NCI-H2196 treated with DMSO at 0.1 percent for 48 hours (cell line): ENCODE results near the gene CYP11A1.

Experiments
- DNase-seq: peaks from one replicate; lab custom pipeline; 2025; ENCODE audit not compliant: unreplicated experiment; lab: John Stamatoyannopoulos, UW

The CYP11A1 gene

GRCh38 chr15:74306781-74307217 is 60.6 kb downstream of the CYP11A1 start:
- no peak for DNase-seq

DNA sequence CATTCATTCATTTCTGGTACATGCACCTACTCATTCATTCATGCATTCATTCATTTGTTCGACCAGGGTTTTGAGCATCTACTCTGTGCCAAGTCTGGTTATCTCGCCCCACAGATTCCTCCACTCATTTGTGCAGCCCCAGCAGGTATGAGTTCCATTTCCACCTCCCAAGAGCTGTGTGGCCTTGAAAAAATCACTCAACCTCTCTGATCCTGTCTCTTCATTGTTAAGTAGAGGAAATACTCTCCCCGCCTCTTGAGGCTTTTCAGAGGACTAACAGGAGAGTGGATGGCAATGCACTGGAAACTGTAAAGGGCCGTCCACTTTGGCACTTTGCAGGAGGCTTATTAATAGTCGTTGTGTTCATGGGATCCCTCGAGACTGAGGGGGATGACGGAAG is 61.8 kb downstream of the CYP11A1 start:
- no peak for DNase-seq

GRCh38 chr15:74304431-74304830 is 63.0 kb downstream of the CYP11A1 start:
- no peak for DNase-seq

DNA sequence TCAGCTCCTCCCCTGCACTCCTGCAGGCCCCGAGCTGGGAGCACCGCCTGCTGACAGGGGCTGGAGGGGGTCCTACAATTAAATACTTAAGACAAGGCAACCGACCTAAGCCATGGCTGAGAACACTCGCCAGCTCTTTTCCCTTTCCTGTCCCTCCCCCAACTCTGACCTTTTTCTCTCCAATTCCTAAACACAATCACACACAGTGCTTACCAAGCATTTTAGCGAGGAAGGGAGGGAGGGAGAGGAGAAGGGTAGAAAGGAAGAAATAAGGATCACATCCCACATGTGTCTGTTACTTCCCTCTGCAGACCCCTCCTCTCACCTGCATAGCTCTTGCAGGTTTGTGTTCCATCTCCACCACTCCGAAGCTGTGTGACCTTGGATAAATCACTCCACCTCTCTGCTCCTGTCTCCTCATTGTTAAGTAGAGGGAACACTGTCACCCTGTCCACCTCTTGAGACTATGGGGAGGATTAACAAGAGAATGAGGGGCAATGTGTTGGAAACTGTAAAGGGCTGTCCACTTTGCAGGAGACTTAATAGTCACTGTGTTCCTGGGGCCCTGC is 63.6 kb downstream of the CYP11A1 start:
- DNase-seq, result no peak

DNA sequence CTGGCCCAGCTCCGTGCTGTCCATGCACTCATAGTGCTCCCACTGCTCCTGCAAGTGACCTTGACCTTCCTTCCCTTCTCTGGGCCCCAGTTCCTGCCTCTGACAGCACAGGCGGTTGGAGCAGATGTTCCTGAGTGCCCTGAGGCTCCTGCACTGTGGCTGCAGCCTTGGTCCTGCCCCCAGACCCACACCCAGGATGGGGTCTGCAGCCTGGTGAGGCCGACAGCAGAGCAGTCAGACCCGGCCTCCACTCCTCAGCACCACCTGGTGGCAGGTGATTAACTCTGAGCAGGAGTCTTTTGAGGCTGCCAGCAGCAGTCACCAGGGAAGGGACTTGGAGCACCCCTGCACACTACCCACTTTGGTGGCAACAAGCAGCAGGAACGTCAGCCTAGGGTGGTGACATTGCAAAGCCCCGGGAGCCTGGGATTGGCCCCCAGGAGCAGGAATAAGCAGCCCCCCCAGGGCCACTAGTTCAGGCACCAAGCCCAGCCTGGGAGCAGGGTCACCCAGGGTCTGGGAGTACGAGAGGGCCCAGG is 64.6 kb downstream of the CYP11A1 start:
- peak; percentile 24 for DNase-seq

DNA sequence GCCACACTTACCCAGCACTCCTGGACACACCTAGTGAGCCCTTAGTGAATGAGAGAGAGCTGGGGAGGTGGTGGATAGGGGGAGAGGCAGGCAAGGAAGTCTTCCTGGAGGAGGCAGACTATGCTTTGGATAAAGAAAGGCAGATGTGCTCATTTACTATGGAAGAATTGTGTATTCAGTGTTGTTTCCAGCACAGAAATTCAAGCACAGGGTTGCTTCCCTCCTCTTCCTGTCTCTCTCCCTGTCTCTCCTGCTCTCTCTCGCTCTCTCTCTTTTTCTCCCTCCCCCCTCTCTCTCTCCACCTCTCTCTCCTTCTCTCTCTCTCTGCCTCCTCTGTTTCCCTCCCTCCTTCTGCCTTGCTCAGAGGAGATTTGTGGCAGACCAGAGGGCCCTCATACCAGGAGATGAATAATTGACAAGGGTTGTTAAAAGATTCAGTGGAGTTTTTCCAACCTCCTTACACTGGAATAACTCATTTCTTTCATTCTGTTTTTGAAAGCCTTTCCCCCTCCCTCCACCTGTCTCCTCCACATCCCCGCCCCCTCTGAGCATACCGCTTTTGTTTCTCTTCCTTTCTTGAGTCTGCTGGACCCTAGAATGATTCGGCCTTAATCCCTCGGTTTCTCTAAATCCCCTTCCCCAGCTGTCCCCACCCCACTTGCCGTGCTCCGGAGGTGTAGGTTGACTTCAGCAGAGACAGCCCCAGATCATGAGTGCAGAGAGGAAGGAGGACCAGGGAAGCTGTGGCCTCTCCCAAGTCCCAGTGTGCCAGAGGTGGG is 65.7 kb downstream of the CYP11A1 start:
- DNase-seq, result no peak

- DNase-seq, result no peak
Observed at GRCh38 chr15:74300057-74300795, 67.2 kb downstream of the CYP11A1 start.

DNA sequence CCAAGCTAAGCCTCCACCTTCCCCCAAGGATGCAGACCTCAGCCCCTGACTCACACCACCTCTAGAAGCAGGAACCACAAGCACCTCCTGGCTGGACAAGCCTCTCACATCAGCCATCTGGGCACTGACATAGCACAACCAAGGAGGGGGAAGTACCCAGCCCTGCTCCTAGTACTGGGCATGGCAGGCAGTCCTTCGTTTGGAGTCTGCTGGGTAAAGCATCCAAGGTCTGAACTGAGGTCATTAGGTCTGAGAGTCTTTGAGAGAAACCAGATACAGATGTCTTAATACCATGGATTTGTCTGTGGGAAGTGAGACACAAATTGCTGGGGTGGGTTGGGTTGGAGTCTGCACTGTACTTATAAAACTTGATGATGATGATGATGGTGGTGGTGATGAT is 69.6 kb downstream of the CYP11A1 start:
- DNase-seq, result no peak

DNA sequence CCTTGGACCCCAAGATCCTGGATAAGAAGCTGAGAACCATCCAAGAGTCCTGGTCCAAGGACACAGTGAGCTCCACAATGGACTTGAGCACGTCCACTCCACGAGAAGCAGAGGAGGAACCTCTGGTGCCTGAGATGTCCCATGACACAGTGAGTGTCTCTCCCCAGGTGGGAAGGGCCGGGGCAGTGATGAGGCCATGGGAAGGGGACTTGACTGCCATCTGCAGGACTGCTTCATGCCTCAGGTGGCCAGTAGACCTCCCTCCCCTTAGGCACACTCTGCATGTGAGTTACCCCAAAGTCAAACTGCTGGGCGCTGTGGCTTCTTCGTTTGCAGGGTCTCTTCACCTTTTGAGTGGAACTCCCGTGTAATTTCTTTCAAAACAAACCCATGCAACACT is 71.6 kb downstream of the CYP11A1 start:
- DNase-seq, result no peak

DNA sequence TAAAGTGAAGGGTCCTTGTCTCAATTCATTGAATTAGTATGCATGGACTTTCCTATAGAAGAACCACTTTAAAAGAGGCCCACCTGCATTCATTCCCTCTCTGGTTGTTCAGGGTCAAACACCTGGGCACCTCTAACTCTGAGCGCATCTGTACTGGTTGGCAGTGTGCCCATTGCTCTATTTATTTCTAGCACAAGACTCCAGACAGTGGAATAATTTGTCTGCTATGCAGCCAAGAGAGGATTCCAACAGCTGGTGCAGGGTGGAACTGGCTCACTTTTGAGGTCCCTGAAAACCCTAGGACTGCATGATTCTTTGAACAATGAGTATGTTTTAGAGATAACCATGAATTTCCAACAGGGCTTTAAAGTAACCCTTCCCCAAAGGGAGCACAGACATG is 73.4 kb downstream of the CYP11A1 start:
- DNase-seq, result no peak

- DNase-seq, result no peak
Observed at GRCh38 chr15:74293021-74293810, 74.2 kb downstream of the CYP11A1 start.

DNA sequence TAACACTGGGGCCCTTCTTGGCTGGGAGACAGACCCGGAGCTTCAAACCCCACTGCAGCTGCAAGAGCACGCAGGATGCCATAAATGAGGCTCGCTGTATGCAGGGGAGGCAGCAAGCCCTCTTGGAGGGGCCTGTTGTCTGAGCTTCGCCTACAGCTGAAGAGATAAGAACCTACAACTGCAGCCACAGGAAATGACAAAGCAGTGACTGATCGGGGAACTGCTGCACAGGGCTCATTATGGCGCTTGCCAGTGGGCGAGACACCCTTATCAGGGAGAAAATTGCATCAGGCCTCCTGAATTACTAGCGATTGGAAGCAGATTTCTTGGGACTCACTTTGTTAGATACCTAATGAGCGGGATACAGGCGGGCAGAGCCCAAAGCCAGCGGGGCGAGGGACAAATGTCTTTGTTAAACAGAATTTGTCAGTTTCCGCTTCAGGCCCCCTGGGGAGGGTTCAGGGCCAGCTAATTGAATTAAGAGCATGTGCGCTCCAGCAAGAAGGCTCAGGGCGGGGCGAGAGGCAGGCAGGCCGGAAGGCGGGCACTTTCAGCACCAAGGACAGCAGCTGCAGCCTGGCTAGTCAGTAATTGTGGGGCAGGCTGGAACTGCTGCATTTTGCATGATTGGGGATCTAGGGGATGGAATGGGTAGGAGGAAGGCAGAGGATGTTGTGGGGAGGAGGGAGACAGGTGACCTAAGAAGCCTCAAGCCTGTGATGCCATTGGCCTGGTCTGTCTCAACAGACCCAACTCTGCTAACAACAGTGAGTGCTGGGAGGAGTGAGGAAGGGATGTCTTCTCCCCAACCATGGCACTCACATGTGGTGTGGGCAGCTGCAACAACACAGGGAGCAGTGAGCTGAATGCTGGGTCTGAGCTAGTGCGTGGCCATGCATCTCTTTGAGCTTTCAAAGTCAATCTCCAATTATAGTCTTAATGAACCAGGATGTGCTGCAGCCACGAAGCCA is 76.1 kb downstream of the CYP11A1 start:
- DNase-seq, result no peak

DNA sequence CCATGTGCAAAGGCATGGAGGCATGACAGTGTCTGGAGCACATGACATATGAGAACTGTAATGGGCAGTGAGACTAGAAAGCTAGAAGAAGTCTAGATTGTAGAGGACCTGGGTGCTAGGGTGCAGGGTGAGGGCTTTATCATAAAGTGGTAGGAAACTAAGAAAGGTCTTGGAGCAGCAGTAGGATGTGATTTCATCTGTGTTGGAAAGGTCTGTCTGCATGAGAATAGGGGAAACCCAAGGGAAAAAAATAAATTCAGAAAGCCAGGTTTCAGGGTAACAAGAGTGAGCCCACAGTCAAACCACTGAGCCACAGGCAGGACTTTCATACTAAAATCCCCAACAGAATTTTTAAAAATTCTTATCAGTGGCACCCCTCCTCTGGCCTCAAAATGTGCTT is 76.8 kb downstream of the CYP11A1 start:
- DNase-seq, result no peak

DNA sequence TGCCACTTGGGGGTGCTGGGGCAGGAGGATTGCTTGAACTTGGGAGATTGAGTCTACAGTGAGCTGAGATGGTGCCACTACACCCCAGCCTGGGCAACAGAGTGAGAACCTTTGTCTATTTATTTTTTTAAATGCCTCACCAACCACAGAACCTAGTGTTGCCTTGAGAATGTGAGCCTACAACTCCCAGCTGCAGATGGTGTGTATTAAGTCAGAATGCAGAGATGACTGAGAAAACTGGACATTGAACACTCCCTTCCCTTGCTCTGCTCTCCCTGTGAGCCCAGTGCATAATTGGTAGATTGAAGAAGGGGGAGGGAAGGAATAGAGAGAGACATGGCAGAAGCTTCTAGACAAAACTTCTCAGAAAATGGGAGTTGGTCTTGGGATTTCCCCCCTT is 77.8 kb downstream of the CYP11A1 start:
- DNase-seq, result no peak
